ENCODE results near the gene HMG20B. TPM values are rescaled to one million over a fixed set of nuclear protein-coding genes. Genes with fewer than 3 reads are reported as not detected.
"Not testable (repeated sequence)": the region's sequence is repeated elsewhere in the genome, so short reads cannot be mapped to it uniquely, and the experiment has no call there.

The HMG20B gene
- 34.7 TPM for total RNA-seq

GRCh38 chr19:3572855-3573161 is at the start of gene HMG20B:
TSS of gene HMG20B (plus strand) at chr19:3572944. CDS start at chr19:3573310, 366 bp downstream.
- no peak for DNase-seq

- DNase-seq, result no peak
Measured at GRCh38 chr19:3523361-3524077, 49.2 kb upstream of the HMG20B start.

GRCh38 chr19:3524078-3524842 is 48.5 kb upstream of the HMG20B start:
- no peak for DNase-seq

GRCh38 chr19:3524904-3525451 is 47.8 kb upstream of the HMG20B start:
- DNase-seq, result no peak

GRCh38 chr19:3526507-3527237 is 46.1 kb upstream of the HMG20B start:
- no peak for DNase-seq

GRCh38 chr19:3527238-3527910 is 45.4 kb upstream of the HMG20B start:
- DNase-seq, result no peak

GRCh38 chr19:3528080-3528479 is 44.7 kb upstream of the HMG20B start:
- DNase-seq, result no peak

GRCh38 chr19:3528539-3529211 is 44.1 kb upstream of the HMG20B start:
- no peak for DNase-seq

- not testable (repeated sequence) for DNase-seq
Measured at GRCh38 chr19:3529299-3529698, 43.4 kb upstream of the HMG20B start.

- no peak for DNase-seq
Measured at GRCh38 chr19:3530389-3530788, 42.4 kb upstream of the HMG20B start.

GRCh38 chr19:3531716-3532115 is 41.0 kb upstream of the HMG20B start:
- DNase-seq, result no peak

GRCh38 chr19:3532154-3532786 is 40.5 kb upstream of the HMG20B start:
- DNase-seq, result no peak

GRCh38 chr19:3533033-3533432 is 39.7 kb upstream of the HMG20B start:
- DNase-seq, result no peak

GRCh38 chr19:3533563-3534216 is 39.1 kb upstream of the HMG20B start:
- DNase-seq, result no peak

GRCh38 chr19:3534375-3535234 is 38.1 kb upstream of the HMG20B start:
- DNase-seq, result no peak

GRCh38 chr19:3535235-3535535 is 37.6 kb upstream of the HMG20B start:
- no peak for DNase-seq

GRCh38 chr19:3535563-3535965 is 37.2 kb upstream of the HMG20B start:
- no peak for DNase-seq

- no peak for DNase-seq
Measured at GRCh38 chr19:3535981-3536380, 36.8 kb upstream of the HMG20B start.

GRCh38 chr19:3536429-3537100 is 36.2 kb upstream of the HMG20B start:
- no peak for DNase-seq
